Left lung (tissue), 10 donors: ENCODE results near the gene GCK. TPM values are rescaled to one million over a fixed set of nuclear protein-coding genes. Genes with fewer than 3 reads are reported as not detected.

Experiments
- ATAC-seq: fragments of 200-7000 bp; cut with Tn5 transposase; one replicate; pipeline ENCODE4 v1.9.1; 2020; ENCODE audit warnings: moderate library complexity
- DNase-seq, 4 donors: peaks; one replicate each; pipeline ENCODE4 v3.0.0-alpha.2; 2013 to 2020
- H3K27ac ChIP-seq, 2 donors: fragments of 200-600 bp; sonication (generic) in 1 of 2; one replicate each; pipeline versions ENCODE4 v1.5.0 to v1.8.0; 2020 to 2021
- H3K27me3 ChIP-seq, 2 donors: fragments of 200-600 bp; sonication (generic) in 1 of 2; one replicate each; pipeline versions ENCODE4 v1.5.0 to v1.8.0; 2020 to 2021
- H3K36me3 ChIP-seq, 2 donors: fragments of 200-600 bp; sonication (generic) in 1 of 2; one replicate each; pipeline versions ENCODE4 v1.5.0 to v1.8.0; 2020 to 2021
- H3K4me1 ChIP-seq, 2 donors: fragments of 200-600 bp; one replicate each; pipeline ENCODE4 v1.8.0; 2021
- H3K4me3 ChIP-seq, 2 donors: fragments of 200-600 bp; sonication (generic) in 1 of 2; one replicate each; pipeline versions ENCODE4 v1.5.0 to v1.8.0; 2020 to 2021; ENCODE audit warnings: mild to moderate bottlenecking in 1 of 2
- H3K9me3 ChIP-seq, 2 donors: fragments of 200-600 bp; sonication (generic) in 1 of 2; one replicate each; pipeline versions ENCODE4 v1.5.0 to v1.8.0; 2020 to 2021
- CTCF ChIP-seq, 2 donors: fragments of 200-600 bp; sonication (generic) in 1 of 2; IDR thresholded peaks; one replicate each; pipeline versions ENCODE4 v1.5.0 to v1.8.0; 2021; ENCODE audit warnings: antibody characterized with exemption in 2 of 2
- intact Hi-C, 2 donors: fragments of 100-400 bp; cut with DNase I; formaldehyde crosslinking; loops; one replicate each; pipeline versions ENCODE4 v1.11.2 to v1.14.2; 2022
- polyA plus RNA-seq, 6 donors: library from polyadenylated mRNA; unstranded; fragments of 120-200 nt; gene quantifications; one replicate each; pipeline ENCODE4 v1.2.1, GENCODE V29; 2013; ENCODE audit not compliant: insufficient read length in 6 of 6
- total RNA-seq, 2 donors: library from RNA; stranded (reverse); fragmentation: NEBNext Ultra II Directional; extraction: Animal tissue kit (Norgen Biotek cat#: 25700); gene quantifications; one replicate each; pipeline ENCODE4 v1.2.1, GENCODE V29; 2021
- donor health status: DM: no; HTN: yes; CAD: no.
- donor health status: DM: no; HTN: no; CAD: no.

The GCK gene
- total and polyA plus RNA-seq, 8 donors = 0.34 to 4.1 (median 2.5) TPM

GRCh38 chr7:44097064-44097932, 91.9 kb downstream of the GCK start:
- H3K27me3 ChIP-seq = no peaks in the 10 kb centered on the region
- peaks cover 3 to 4% of the 10 kb centered on the region in 2 donors for H3K4me1 ChIP-seq
- ATAC-seq (no peak), DNase-seq (peak in 1 of 4 donors; percentile 39)
- H3K36me3 ChIP-seq = no peaks in the 10 kb centered on the region
- no peak overlapping the region for H3K27ac ChIP-seq
- no peak overlapping the region for H3K4me3 ChIP-seq
- TF ChIP-seq CTCF (IDR thresholded peaks at IDR 0.05) = no peak
- intact Hi-C loops = no loop called here
- no peaks in the 10 kb centered on the region for H3K9me3 ChIP-seq

- DNase-seq (peak in 1 of 4 donors; percentile 60), ATAC-seq (no peak)
- H3K9me3 ChIP-seq = no peaks in the 10 kb centered on the region
- no peaks in the 10 kb centered on the region for H3K36me3 ChIP-seq
- intact Hi-C loops = no loop called here
- H3K27ac ChIP-seq = no peak overlapping the region
- H3K4me3 ChIP-seq = no peak overlapping the region
- no peak for TF ChIP-seq CTCF (IDR thresholded peaks at IDR 0.05)
- H3K27me3 ChIP-seq = no peaks in the 10 kb centered on the region
- H3K4me1 ChIP-seq = peaks cover 3 to 4% of the 10 kb centered on the region in 2 donors
Measured at GRCh38 chr7:44096326-44096881, 92.8 kb downstream of the GCK start.

- Histone ChIP-seq H3K9me3 (no peaks in the 10 kb centered on the region), H3K4me3 (no peak overlapping the region), H3K4me1 (peaks cover 3 to 4% of the 10 kb centered on the region in 2 donors), H3K27me3 (no peaks in the 10 kb centered on the region), H3K36me3 (no peaks in the 10 kb centered on the region), H3K27ac (no peak overlapping the region)
- TF ChIP-seq CTCF (IDR thresholded peaks at IDR 0.05) = no peak
- ATAC-seq (no peak), DNase-seq (peak in 1 of 4 donors; percentile 51)
- intact Hi-C loops = no loop called here
Measured at GRCh38 chr7:44095781-44096180, 93.5 kb downstream of the GCK start.

GRCh38 chr7:44094883-44095592, 94.2 kb downstream of the GCK start:
- ATAC-seq = no peak
- Histone ChIP-seq H3K9me3 (no peaks in the 10 kb centered on the region), H3K4me1 (peaks cover 3 to 4% of the 10 kb centered on the region in 2 donors), H3K27me3 (no peaks in the 10 kb centered on the region), H3K4me3 (no peak overlapping the region), H3K27ac (peak overlapping the region in 1 of 2 donors; percentile 56), H3K36me3 (no peaks in the 10 kb centered on the region)
- TF ChIP-seq CTCF (IDR thresholded peaks at IDR 0.05) = no peak
- intact Hi-C loops = no loop called here
- peak in 1 of 4 donors; percentile 2 for DNase-seq

GRCh38 chr7:44094365-44094764, 94.9 kb downstream of the GCK start:
- Histone ChIP-seq H3K36me3 (no peaks in the 10 kb centered on the region), H3K4me3 (no peak overlapping the region), H3K27ac (no peak overlapping the region), H3K9me3 (no peaks in the 10 kb centered on the region), H3K4me1 (peaks cover 3 to 4% of the 10 kb centered on the region in 2 donors), H3K27me3 (no peaks in the 10 kb centered on the region)
- no peak for TF ChIP-seq CTCF (IDR thresholded peaks at IDR 0.05)
- DNase-seq (no peak), ATAC-seq (no peak)
- intact Hi-C loops = no loop called here
